HG02981 (cell line): ENCODE results near the gene ZNF83.
A peak's percentile ranks its signal among the peaks of the same experiment; 100 is the strongest.
"Not testable (repeated sequence)": the region's sequence is repeated elsewhere in the genome, so short reads cannot be mapped to it uniquely, and the experiment has no call there.

ENCODE experiments used
- ATAC-seq: cut with Tn5 transposase; IDR thresholded peaks from one replicate; pipeline ENCODE4 v1.9.1; 2021; ENCODE audit warnings: mild to moderate bottlenecking, moderate library complexity; ENCODE audit not compliant: unreplicated experiment

The ZNF83 gene

GRCh38 chr19:52640916-52641315 lies 2.8 kb upstream of the ZNF83 start:
- ATAC-seq = no peak

- no peak for ATAC-seq
Measured at GRCh38 chr19:52639996-52640395, 1.8 kb upstream of the ZNF83 start.

GRCh38 chr19:52638601-52639000 lies 446 bp upstream of the ZNF83 start:
- ATAC-seq = peak; percentile 13

GRCh38 chr19:52635786-52636570 lies 2.2 kb downstream of the ZNF83 start:
- no peak for ATAC-seq

GRCh38 chr19:52627441-52627840 lies 10.7 kb downstream of the ZNF83 start:
- not testable (repeated sequence) for ATAC-seq

- ATAC-seq = no peak
Measured at GRCh38 chr19:52626915-52627314, 11.2 kb downstream of the ZNF83 start.

- no peak for ATAC-seq
Measured at GRCh38 chr19:52622261-52622660, 15.9 kb downstream of the ZNF83 start.

- ATAC-seq = no peak
Measured at GRCh38 chr19:52621376-52621775, 16.8 kb downstream of the ZNF83 start.

GRCh38 chr19:52613299-52613906 lies 24.8 kb downstream of the ZNF83 start:
- no peak for ATAC-seq

GRCh38 chr19:52603558-52604207 lies 34.5 kb downstream of the ZNF83 start:
- ATAC-seq = no peak

GRCh38 chr19:52602941-52603340 lies 35.2 kb downstream of the ZNF83 start:
- no peak for ATAC-seq

GRCh38 chr19:52601974-52602366 lies 36.2 kb downstream of the ZNF83 start:
- ATAC-seq = not testable (repeated sequence)

GRCh38 chr19:52601025-52601973 lies 36.9 kb downstream of the ZNF83 start:
- ATAC-seq = peak; percentile 94

- peak; percentile 8 for ATAC-seq
Measured at GRCh38 chr19:52600639-52601024, 37.5 kb downstream of the ZNF83 start.

- ATAC-seq = no peak
Measured at GRCh38 chr19:52599241-52599640, 38.9 kb downstream of the ZNF83 start.

GRCh38 chr19:52593441-52593840 lies 44.7 kb downstream of the ZNF83 start:
- ATAC-seq = not testable (repeated sequence)

GRCh38 chr19:52592301-52592700 lies 45.9 kb downstream of the ZNF83 start:
- no peak for ATAC-seq

- ATAC-seq = no peak
Measured at GRCh38 chr19:52590728-52591127, 47.4 kb downstream of the ZNF83 start.

GRCh38 chr19:52585604-52586003 lies 52.6 kb downstream of the ZNF83 start:
- no peak for ATAC-seq

GRCh38 chr19:52584736-52585440 lies 53.3 kb downstream of the ZNF83 start:
- ATAC-seq = no peak
